Parathyroid adenoma (tissue), 2 donors: ENCODE measurements around the gene CHIC2.

Source experiments
- H2AFZ ChIP-seq: fragments of 300-600 bp; sonication (generic); one replicate; pipeline ENCODE4 v1.7.0; 2017; ENCODE audit warnings: antibody characterized with exemption, mild to moderate bottlenecking
- H3K27ac ChIP-seq: fragments of 300-600 bp; sonication (generic); one replicate; pipeline ENCODE4 v1.7.0; 2017
- H3K27me3 ChIP-seq: fragments of 300-600 bp; sonication (generic); one replicate; pipeline ENCODE4 v1.7.0; 2017; ENCODE audit warnings: low read length; ENCODE audit not compliant: control insufficient read depth, insufficient read depth
- H3K36me3 ChIP-seq: fragments of 300-600 bp; sonication (generic); one replicate; pipeline ENCODE4 v1.7.0; 2017; ENCODE audit warnings: low read length; ENCODE audit not compliant: control insufficient read depth, insufficient read depth
- H3K4me1 ChIP-seq: fragments of 300-600 bp; sonication (generic); one replicate; pipeline ENCODE4 v1.7.0; 2017; ENCODE audit warnings: control low read depth
- H3K4me2 ChIP-seq: fragments of 300-600 bp; sonication (generic); one replicate; pipeline ENCODE4 v1.7.0; 2017; ENCODE audit warnings: low read length
- H3K4me3 ChIP-seq: fragments of 300-600 bp; sonication (generic); one replicate; pipeline ENCODE4 v1.7.0; 2017; ENCODE audit warnings: low read depth, low read length
- H3K79me2 ChIP-seq: fragments of 300-600 bp; sonication (generic); one replicate; pipeline ENCODE4 v1.7.0; 2017; ENCODE audit warnings: control low read depth
- H3K9ac ChIP-seq: fragments of 300-600 bp; sonication (generic); one replicate; pipeline ENCODE4 v1.7.0; 2017; ENCODE audit warnings: mild to moderate bottlenecking
- H3K9me3 ChIP-seq: fragments of 300-600 bp; sonication (generic); one replicate; pipeline ENCODE4 v1.7.0; 2017; ENCODE audit warnings: low read length; ENCODE audit not compliant: control insufficient read depth
- TF ChIP-seq, protein P1 (sequence below): fragments of 300-600 bp; sonication (generic); IDR thresholded peaks from one replicate; pipeline ENCODE4 v1.7.0; 2017; ENCODE audit warnings: antibody characterized with exemption, mild to moderate bottlenecking
- donor health status: primary hyperparathyroidism.

Gene CHIC2

DNA sequence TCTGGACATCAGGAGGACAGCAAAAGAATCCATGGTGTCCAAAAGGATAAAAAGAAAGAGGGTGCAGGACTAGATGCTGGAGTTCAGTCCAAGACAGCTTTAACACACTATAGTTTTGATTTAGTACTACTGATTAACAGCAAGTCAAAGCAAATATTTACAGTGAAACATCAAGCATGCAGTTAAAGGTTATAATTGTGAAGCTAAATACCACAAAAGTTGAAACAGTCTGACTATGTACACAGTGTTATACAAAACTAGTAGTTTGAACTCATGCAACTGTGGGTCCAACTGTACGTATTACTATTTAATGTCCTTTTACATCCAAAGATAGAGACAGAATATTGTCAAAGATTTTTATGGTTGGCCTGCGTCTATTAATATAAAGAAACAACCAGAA is 57.6 kb downstream of the CHIC2 start:
- Histone ChIP-seq H3K9ac (no peak overlapping the region), H3K4me3 (no peak overlapping the region)
- TF ChIP-seq, protein P1, sequence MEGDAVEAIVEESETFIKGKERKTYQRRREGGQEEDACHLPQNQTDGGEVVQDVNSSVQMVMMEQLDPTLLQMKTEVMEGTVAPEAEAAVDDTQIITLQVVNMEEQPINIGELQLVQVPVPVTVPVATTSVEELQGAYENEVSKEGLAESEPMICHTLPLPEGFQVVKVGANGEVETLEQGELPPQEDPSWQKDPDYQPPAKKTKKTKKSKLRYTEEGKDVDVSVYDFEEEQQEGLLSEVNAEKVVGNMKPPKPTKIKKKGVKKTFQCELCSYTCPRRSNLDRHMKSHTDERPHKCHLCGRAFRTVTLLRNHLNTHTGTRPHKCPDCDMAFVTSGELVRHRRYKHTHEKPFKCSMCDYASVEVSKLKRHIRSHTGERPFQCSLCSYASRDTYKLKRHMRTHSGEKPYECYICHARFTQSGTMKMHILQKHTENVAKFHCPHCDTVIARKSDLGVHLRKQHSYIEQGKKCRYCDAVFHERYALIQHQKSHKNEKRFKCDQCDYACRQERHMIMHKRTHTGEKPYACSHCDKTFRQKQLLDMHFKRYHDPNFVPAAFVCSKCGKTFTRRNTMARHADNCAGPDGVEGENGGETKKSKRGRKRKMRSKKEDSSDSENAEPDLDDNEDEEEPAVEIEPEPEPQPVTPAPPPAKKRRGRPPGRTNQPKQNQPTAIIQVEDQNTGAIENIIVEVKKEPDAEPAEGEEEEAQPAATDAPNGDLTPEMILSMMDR, result no peak

DNA sequence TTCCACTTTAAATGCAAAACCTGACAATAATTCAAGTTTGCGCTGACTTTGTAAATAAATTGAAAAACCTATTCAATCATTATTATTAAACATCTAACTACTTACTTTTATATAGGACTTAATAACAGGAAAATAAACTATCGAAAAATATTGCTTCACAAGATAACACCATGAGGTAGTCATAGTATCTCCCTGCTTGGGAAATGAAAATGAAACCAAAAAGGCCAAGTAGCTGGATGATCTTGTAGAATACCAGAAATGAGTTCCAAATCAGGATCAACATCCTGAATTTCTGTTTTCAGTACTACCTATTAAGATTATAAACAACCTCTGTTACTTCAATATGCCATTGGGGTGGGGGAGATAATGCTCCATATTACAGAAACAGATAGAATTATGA is 58.9 kb downstream of the CHIC2 start:
- no peak overlapping the region for H3K9ac ChIP-seq
- no peaks in the 10 kb centered on the region for H3K36me3 ChIP-seq
- no peaks in the 10 kb centered on the region for H3K4me1 ChIP-seq
- no peak overlapping the region for H3K4me3 ChIP-seq
- H3K79me2 ChIP-seq, result no peaks in the 10 kb centered on the region
- H3K4me2 ChIP-seq, result no peak overlapping the region
- H3K27me3 ChIP-seq, result no peaks in the 10 kb centered on the region
- no peak overlapping the region for H2AFZ ChIP-seq
- H3K9me3 ChIP-seq, result no peaks in the 10 kb centered on the region
- no peak overlapping the region for H3K27ac ChIP-seq
- TF ChIP-seq, protein P1, result no peak

More for the DNA sequence above, 57.6 kb downstream of the CHIC2 start:
- H3K4me2 ChIP-seq, result no peak overlapping the region
- no peaks in the 10 kb centered on the region for H3K4me1 ChIP-seq
- H3K9me3 ChIP-seq, result no peaks in the 10 kb centered on the region
- H3K79me2 ChIP-seq, result no peaks in the 10 kb centered on the region
- H3K36me3 ChIP-seq, result no peaks in the 10 kb centered on the region
- no peak overlapping the region for H3K27ac ChIP-seq
- H2AFZ ChIP-seq, result no peak overlapping the region
- H3K27me3 ChIP-seq, result no peaks in the 10 kb centered on the region

DNA sequence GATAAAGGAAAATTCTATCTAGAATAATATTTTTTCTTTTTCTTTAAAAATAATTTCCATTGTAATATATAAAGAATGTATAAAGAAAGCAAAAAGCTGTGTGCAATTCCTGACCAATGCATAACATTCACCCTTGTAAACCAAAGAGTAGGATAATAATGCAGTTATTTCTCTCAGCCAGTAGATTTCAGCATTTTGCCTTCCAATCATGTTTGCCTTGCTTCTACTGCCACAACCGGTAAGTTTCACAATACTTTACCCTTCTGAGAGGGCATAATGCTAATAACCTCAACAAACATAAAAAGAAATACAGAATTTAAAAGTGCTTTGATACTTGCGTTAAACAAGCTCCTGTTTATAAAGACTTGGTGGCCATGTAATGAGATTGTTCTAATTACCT is 59.9 kb downstream of the CHIC2 start:
- Histone ChIP-seq H3K27ac (no peak overlapping the region), H3K79me2 (no peaks in the 10 kb centered on the region), H3K4me1 (no peaks in the 10 kb centered on the region), H3K9ac (no peak overlapping the region), H3K9me3 (no peaks in the 10 kb centered on the region), H3K36me3 (no peaks in the 10 kb centered on the region), H3K4me2 (no peak overlapping the region), H3K4me3 (no peak overlapping the region), H2AFZ (no peak overlapping the region), H3K27me3 (no peaks in the 10 kb centered on the region)
- TF ChIP-seq, protein P1, result no peak

DNA sequence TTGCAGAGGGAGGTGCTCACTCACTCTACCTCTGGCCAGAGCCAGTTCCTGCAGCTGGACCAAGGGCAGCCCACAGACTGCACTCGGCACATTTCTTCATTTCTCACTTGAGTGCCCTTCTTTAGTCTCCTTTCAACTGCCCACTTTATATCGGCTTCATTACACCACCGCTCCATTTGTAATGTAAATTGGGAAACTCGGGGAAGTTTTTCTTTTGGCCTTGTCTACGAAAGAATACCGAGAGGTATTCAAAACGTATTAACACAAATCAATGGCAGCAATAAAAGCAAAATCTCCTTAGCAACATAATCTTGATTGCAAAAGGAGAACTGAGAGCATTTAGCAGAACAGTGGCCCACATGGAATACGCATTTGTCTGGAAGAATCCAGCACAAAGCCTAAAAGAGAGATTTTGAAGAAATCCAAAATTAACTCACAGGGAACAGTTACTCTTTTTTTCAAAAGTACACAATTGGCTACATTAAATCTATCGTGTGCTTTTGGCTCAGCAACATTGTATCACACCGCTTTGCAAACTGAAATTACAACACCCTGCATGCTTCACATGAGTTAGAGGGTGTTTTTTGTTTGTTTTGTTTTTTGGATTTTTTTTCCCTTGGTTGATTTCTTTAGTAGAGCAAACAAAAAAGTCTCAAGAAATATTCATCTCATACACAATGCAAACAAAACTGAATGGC is 62.6 kb downstream of the CHIC2 start:
- H3K4me2 ChIP-seq, result no peak overlapping the region
- no peak overlapping the region for H3K9ac ChIP-seq
- no peaks in the 10 kb centered on the region for H3K36me3 ChIP-seq
- no peak overlapping the region for H3K4me3 ChIP-seq
- no peaks in the 10 kb centered on the region for H3K27me3 ChIP-seq
- H3K9me3 ChIP-seq, result no peaks in the 10 kb centered on the region
- H2AFZ ChIP-seq, result no peak overlapping the region
- H3K27ac ChIP-seq, result no peak overlapping the region
- no peaks in the 10 kb centered on the region for H3K4me1 ChIP-seq
- no peaks in the 10 kb centered on the region for H3K79me2 ChIP-seq
- TF ChIP-seq, protein P1, result no peak

DNA sequence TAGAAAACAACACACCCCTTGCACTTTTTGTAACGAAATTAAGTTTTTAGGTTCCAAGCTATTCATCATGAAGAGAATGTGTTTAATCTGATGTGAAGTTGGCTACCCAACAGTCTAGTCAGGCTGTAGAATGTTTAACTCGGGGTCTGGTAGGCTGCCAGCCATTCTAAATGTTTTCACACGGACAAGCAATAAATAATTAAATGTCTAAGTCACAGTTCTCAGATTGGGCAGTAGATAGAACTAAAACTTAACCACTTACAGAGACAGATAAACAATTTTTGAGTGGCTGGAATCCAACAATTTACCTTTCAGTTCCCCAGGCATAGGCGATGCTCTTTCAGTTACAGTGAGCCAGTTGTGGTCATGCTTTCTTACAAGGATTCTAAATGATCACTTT is 66.5 kb downstream of the CHIC2 start:
- Histone ChIP-seq H3K79me2 (no peaks in the 10 kb centered on the region), H3K9me3 (no peaks in the 10 kb centered on the region), H3K9ac (no peak overlapping the region), H3K27me3 (no peaks in the 10 kb centered on the region), H3K27ac (no peak overlapping the region), H3K36me3 (no peaks in the 10 kb centered on the region), H3K4me2 (no peak overlapping the region), H3K4me1 (no peaks in the 10 kb centered on the region), H3K4me3 (no peak overlapping the region), H2AFZ (no peak overlapping the region)
- TF ChIP-seq, protein P1, result no peak
